Fibroblast of mammary gland (primary cell): ENCODE measurements around the gene RASGRP1.

Experiments
- DNase-seq: peaks from one replicate; pipeline ENCODE4 v3.0.0-alpha.2; 2010; ENCODE audit warnings: low read depth
- H3K4me3 ChIP-seq: 2 replicates; pipeline ENCODE4 v1.5.1; 2011; ENCODE audit warnings: low read depth, mild to moderate bottlenecking, low read length, moderate library complexity; ENCODE audit not compliant: control insufficient read depth
- CTCF ChIP-seq: conservative IDR thresholded peaks from 2 replicates; pipeline ENCODE4 v1.5.1; 2011; ENCODE audit warnings: low read depth, low read length, inconsistent platforms; ENCODE audit not compliant: control insufficient read depth, insufficient read depth

Gene RASGRP1

GRCh38 chr15:38576837-38577236 lies 12.2 kb upstream of the RASGRP1 start:
- H3K4me3 ChIP-seq = no peak overlapping the region
- no peak for DNase-seq

GRCh38 chr15:38576261-38576660 lies 11.6 kb upstream of the RASGRP1 start:
- TF ChIP-seq CTCF = no peak
- no peak overlapping the region for H3K4me3 ChIP-seq
- DNase-seq = no peak

More at GRCh38 chr15:38576837-38577236, 12.2 kb upstream of the RASGRP1 start:
- TF ChIP-seq CTCF = no peak

- no peak overlapping the region for H3K4me3 ChIP-seq
- no peak for TF ChIP-seq CTCF
- DNase-seq = no peak
These were observed 665 bp upstream of the RASGRP1 start for GRCh38 chr15:38565287-38565670.

- H3K4me3 ChIP-seq = peak overlapping the region; percentile 25
- DNase-seq = peak; percentile 21
- peak; percentile 58 for TF ChIP-seq CTCF
These were observed 693 bp downstream of the RASGRP1 start for GRCh38 chr15:38563723-38564519.

GRCh38 chr15:38562278-38562677 lies 2.3 kb downstream of the RASGRP1 start:
- H3K4me3 ChIP-seq = no peak overlapping the region
- TF ChIP-seq CTCF = no peak
- no peak for DNase-seq

GRCh38 chr15:38560456-38560926 lies 4.1 kb downstream of the RASGRP1 start:
- H3K4me3 ChIP-seq = no peak overlapping the region
- TF ChIP-seq CTCF = no peak
- no peak for DNase-seq
